DMS114 treated with DMSO at 0.1 percent for 48 hours (cell line): Measurements from ENCODE around the gene PARK7.
"Not testable (repeated sequence)": the region's sequence is repeated elsewhere in the genome, so short reads cannot be mapped to it uniquely, and the experiment has no call there.

Experiments used
- DNase-seq: peaks from one replicate; lab custom pipeline; 2025; ENCODE audit not compliant: unreplicated experiment; lab: John Stamatoyannopoulos, UW

Gene PARK7

GRCh38 chr1:7942214-7942921 is 19.1 kb upstream of the PARK7 start:
- peak; percentile 52 for DNase-seq

GRCh38 chr1:7943251-7943650 is 18.3 kb upstream of the PARK7 start:
- DNase-seq: no peak

- no peak for DNase-seq
Observed at GRCh38 chr1:7948960-7949359, 12.6 kb upstream of the PARK7 start.

- not testable (repeated sequence) for DNase-seq
Observed at GRCh38 chr1:7952791-7953190, 8.7 kb upstream of the PARK7 start.

- DNase-seq: peak; percentile 86
Observed at GRCh38 chr1:7953850-7954609, 7.5 kb upstream of the PARK7 start.

GRCh38 chr1:7954683-7955082 is 6.8 kb upstream of the PARK7 start:
- DNase-seq: no peak

- no peak for DNase-seq
Observed at GRCh38 chr1:7956218-7957032, 5.1 kb upstream of the PARK7 start.

GRCh38 chr1:7960165-7960564 is 1.3 kb upstream of the PARK7 start:
- no peak for DNase-seq

GRCh38 chr1:7960867-7961215 is 670 bp upstream of the PARK7 start:
- peak; percentile 56 for DNase-seq

- no peak for DNase-seq
Observed at GRCh38 chr1:7962014-7962335, 464 bp downstream of the PARK7 start.

GRCh38 chr1:7962636-7963377 is 1.3 kb downstream of the PARK7 start:
- DNase-seq: no peak

- not testable (repeated sequence) for DNase-seq
Observed at GRCh38 chr1:7963378-7963730, 1.8 kb downstream of the PARK7 start.

- not testable (repeated sequence) for DNase-seq
Observed at GRCh38 chr1:7963841-7964240, 2.3 kb downstream of the PARK7 start.

GRCh38 chr1:7964476-7964875 is 3.0 kb downstream of the PARK7 start:
- DNase-seq: no peak

GRCh38 chr1:7967196-7967595 is 5.7 kb downstream of the PARK7 start:
- DNase-seq: no peak

- DNase-seq: no peak
Observed at GRCh38 chr1:7967651-7968050, 6.1 kb downstream of the PARK7 start.

- no peak for DNase-seq
Observed at GRCh38 chr1:7970246-7970645, 8.7 kb downstream of the PARK7 start.

GRCh38 chr1:7971024-7971423 is 9.5 kb downstream of the PARK7 start:
- DNase-seq: no peak

GRCh38 chr1:7972285-7972684 is 10.8 kb downstream of the PARK7 start:
- DNase-seq: no peak

GRCh38 chr1:7973086-7973485 is 11.6 kb downstream of the PARK7 start:
- DNase-seq: no peak

GRCh38 chr1:7975212-7975865 is 13.8 kb downstream of the PARK7 start:
- peak; percentile 73 for DNase-seq
